Stimulated activated naive B cell treated with anti-CD40 and anti-IgM and Interleukin-4, amounts not matched to agents 10 μg/mL and 1 μg/mL and 100 μg/mL, for 72 hours (primary cell): ENCODE data around the gene COL5A1.
"Not testable (repeated sequence)": the region's sequence is repeated elsewhere in the genome, so short reads cannot be mapped to it uniquely, and the experiment has no call there.

Experiments
- ATAC-seq, 2 donors: fragments of 150-1000 bp; cut with Tn5 transposase; replicated peaks; 2 replicates each; pipeline ENCODE4 v1.10.0; 2021; ENCODE audit warnings: moderate library complexity in 1 of 2
- DNase-seq: peaks from one replicate; pipeline ENCODE4 v3.0.0; 2021
- H3K27ac Mint-ChIP-seq: one replicate; pipeline ENCODE4 v1.8.0; 2022; ENCODE audit warnings: mild to moderate bottlenecking, mixed read lengths
- H3K27me3 Mint-ChIP-seq, 2 donors: one replicate each; pipeline ENCODE4 v1.8.0; 2022; ENCODE audit warnings: mixed read lengths in 2 of 2
- H3K36me3 Mint-ChIP-seq, 2 donors: one replicate each; pipeline ENCODE4 v1.8.0; 2022; ENCODE audit warnings: mixed read lengths in 2 of 2, mild to moderate bottlenecking in 1 of 2
- H3K4me1 Mint-ChIP-seq, 2 donors: one replicate each; pipeline ENCODE4 v1.8.0; 2022; ENCODE audit warnings: mixed read lengths in 2 of 2, mild to moderate bottlenecking in 1 of 2
- H3K4me3 Mint-ChIP-seq, 2 donors: one replicate each; pipeline ENCODE4 v1.8.0; 2022; ENCODE audit warnings: mild to moderate bottlenecking in 2 of 2, mixed read lengths in 2 of 2, moderate library complexity in 1 of 2
- H3K9me3 Mint-ChIP-seq, 2 donors: one replicate each; pipeline ENCODE4 v1.8.0; 2022; ENCODE audit warnings: mixed read lengths in 2 of 2, mild to moderate bottlenecking in 1 of 2

Gene COL5A1

DNA sequence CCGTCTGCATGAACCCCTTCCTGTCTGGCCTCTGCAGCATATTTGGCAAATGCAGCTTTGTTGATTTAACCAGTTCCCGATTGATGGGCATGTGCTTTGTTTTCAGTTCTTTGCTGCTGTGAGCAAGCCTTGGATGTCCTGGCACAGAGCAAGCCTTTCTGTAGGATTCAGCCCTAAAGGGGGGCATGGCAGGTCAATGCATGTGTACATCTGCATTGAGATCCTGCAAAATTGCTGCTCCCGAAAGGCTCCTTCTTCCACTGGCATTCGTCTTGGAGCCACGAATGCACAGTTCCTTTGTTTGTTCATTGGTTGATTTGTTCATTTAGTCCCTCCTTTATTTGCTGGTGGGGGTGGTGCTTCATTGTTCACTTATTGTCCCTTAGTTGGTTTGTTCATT is 34.8 kb downstream of the COL5A1 start:
- DNase-seq (no peak), ATAC-seq (no peak)
- Mint-ChIP-seq H3K36me3 (peaks cover 0 to 2% of the 10 kb centered on the region in 2 donors), H3K27ac (no peak overlapping the region), H3K4me3 (no peak overlapping the region), H3K27me3 (peaks cover 6 to 9% of the 10 kb centered on the region in 2 donors), H3K4me1 (no peaks in the 10 kb centered on the region), H3K9me3 (peaks cover 5% of the 10 kb centered on the region in 2 donors)

DNA sequence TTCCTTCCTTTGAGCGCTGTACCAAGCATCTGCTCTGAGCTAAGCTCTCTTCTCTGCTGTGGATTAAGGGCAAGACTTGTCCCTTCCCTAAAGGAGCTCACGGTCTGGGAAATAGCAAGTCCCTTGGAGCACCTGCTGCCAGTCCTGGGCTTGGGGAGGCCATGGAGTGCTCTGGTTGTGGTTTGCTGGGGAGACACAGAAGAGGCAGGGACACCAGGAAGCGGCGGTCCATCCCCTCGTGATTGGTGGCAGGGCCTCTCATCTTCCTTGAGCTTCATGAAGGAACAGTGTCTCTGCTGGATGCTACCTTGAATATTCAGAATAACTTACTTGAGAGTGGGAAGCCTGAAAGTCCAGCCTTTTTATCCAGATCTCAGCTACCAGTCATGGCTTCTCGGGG is 35.3 kb downstream of the COL5A1 start:
- peaks cover 8 to 9% of the 10 kb centered on the region in 2 donors for H3K27me3 Mint-ChIP-seq
- no peak for DNase-seq
- H3K4me3 Mint-ChIP-seq: no peak overlapping the region
- ATAC-seq: no peak
- H3K36me3 Mint-ChIP-seq: peaks cover 0 to 2% of the 10 kb centered on the region in 2 donors
- peaks cover 5% of the 10 kb centered on the region in 2 donors for H3K9me3 Mint-ChIP-seq
- H3K4me1 Mint-ChIP-seq: no peaks in the 10 kb centered on the region
- H3K27ac Mint-ChIP-seq: no peak overlapping the region

DNA sequence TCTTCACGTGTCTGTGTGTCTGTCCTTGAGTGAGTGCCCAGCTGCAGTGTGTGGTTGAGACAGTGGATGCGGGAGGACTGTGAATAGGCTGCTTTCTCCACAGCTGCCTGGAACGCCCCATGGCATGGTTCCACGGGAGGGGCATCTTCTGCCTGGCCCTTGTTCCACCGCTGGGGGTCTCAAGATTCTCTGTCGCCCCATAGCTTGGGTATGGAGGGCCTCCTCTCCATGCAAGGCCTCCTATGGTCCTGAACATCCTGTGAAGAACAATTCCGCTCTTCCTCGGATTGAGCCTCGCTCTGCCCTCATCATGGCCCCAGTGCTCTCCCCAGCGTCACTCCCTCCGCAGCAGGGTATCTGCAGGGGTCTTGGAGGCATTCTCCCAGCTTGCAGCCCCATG is 36.1 kb downstream of the COL5A1 start:
- Mint-ChIP-seq H3K9me3 (peaks cover 5% of the 10 kb centered on the region in 2 donors), H3K4me1 (no peaks in the 10 kb centered on the region), H3K36me3 (peaks cover 0 to 2% of the 10 kb centered on the region in 2 donors), H3K27ac (no peak overlapping the region), H3K27me3 (peaks cover 9 to 10% of the 10 kb centered on the region in 2 donors), H3K4me3 (no peak overlapping the region)
- DNase-seq (no peak), ATAC-seq (no peak)

DNA sequence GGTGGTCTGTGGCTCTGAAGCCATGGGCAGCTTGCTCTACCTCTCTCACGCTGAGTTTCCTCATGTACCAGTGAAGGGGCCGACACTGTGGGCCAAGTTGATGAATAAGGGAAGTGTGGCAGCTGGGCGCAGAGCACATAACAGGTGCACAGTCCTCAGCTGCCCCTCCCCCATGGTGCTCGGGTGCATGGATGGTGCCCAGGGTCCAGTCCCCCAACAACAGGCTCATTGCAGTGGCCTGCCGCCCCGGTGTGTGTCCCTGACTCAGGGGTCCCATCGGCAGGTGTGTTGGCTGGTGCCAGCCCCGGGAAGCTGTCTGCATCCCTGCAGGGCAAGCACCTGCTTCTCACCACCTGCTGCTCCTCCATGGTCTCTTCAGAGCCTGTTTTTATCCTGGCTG is 36.6 kb downstream of the COL5A1 start:
- DNase-seq: no peak
- Mint-ChIP-seq H3K27me3 (peaks cover 9 to 10% of the 10 kb centered on the region in 2 donors), H3K27ac (no peak overlapping the region), H3K4me1 (no peaks in the 10 kb centered on the region), H3K36me3 (peaks cover 0 to 2% of the 10 kb centered on the region in 2 donors), H3K4me3 (no peak overlapping the region), H3K9me3 (peaks cover 5% of the 10 kb centered on the region in 2 donors)
- no peak for ATAC-seq

DNA sequence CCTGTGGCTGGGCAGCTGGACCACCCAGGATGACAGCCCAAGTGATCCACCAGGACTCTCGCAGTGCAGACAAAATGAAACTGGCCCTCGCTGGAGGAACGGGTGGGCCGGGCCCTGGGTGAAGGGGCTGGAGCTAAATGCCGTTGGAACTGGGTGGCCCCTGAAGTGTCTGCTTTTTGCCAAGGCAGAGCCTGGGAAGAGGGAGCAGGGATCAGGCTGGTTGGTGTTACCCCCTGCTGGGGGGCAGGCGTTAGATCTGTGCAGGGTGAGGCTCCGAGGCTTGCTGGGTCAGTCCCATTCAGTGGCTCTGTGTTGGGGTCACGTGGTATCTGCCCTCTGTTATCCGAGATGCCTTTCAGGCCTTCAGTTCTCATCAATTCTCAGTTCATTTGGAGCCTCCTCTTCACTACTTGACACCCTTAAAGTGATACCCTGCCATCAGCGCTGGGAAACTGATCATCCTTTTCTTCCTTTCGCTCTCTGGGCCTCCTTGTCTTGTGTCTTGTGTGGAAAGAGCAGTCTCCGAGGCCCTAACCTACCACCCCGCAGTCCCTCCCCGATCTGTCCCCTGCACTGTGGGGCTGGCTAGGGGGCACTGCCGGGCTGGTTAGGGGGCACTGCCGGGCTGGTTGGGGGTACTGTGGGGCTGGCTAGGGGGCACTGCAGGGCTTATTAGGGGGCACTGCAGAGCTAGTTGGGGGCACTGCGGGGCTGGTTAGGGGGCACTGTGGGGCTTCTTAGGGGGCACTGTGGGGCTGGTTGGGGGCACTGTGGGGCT is 37.3 kb downstream of the COL5A1 start:
- DNase-seq (no peak), ATAC-seq (no peak)
- Mint-ChIP-seq H3K27me3 (peaks cover 9 to 10% of the 10 kb centered on the region in 2 donors), H3K9me3 (peaks cover 5% of the 10 kb centered on the region in 2 donors), H3K27ac (no peak overlapping the region), H3K36me3 (peaks cover 0 to 2% of the 10 kb centered on the region in 2 donors), H3K4me1 (no peaks in the 10 kb centered on the region), H3K4me3 (no peak overlapping the region)

DNA sequence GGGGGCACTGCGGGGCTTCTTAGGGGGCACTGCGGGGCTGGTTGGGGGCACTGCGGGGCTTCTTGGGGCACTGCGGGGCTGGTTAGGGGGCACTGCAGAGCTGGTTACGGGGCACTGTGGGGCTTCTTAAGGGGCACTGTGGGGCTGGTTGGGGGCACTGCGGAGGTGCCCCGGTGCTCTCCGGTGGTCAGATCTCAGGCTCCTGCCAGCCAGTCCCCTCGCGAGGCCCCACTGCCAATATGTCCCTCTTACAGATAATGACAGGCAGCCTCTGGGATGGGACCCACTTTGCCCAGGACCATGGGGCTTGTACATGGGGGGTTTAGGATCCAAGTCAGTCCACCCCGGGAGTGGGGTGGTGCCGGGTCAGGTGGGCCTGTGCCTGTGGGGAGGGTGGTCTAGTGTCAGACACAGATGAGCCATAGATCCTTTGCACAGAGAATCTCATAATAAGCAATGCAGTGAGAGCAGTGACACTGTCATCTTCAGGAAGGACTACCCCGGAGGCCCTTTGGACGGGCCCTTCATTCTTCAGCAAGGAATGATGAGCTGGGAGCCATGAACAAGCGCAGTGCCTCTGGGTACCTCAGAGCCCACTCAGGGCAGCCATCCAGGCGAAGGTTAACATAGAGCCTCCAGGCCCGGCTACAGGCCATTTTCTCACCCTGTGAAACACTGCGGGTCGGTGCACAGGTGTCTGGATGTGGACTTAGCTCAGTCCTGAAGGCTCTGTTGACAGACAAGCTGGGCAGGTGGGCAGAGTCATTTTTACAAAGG is 38.2 kb downstream of the COL5A1 start:
- no peak for ATAC-seq
- no peak overlapping the region for H3K27ac Mint-ChIP-seq
- peaks cover 7 to 9% of the 10 kb centered on the region in 2 donors for H3K27me3 Mint-ChIP-seq
- no peak for DNase-seq
- no peak overlapping the region for H3K4me3 Mint-ChIP-seq
- peaks cover 5% of the 10 kb centered on the region in 2 donors for H3K9me3 Mint-ChIP-seq
- no peaks in the 10 kb centered on the region for H3K36me3 Mint-ChIP-seq
- no peaks in the 10 kb centered on the region for H3K4me1 Mint-ChIP-seq

DNA sequence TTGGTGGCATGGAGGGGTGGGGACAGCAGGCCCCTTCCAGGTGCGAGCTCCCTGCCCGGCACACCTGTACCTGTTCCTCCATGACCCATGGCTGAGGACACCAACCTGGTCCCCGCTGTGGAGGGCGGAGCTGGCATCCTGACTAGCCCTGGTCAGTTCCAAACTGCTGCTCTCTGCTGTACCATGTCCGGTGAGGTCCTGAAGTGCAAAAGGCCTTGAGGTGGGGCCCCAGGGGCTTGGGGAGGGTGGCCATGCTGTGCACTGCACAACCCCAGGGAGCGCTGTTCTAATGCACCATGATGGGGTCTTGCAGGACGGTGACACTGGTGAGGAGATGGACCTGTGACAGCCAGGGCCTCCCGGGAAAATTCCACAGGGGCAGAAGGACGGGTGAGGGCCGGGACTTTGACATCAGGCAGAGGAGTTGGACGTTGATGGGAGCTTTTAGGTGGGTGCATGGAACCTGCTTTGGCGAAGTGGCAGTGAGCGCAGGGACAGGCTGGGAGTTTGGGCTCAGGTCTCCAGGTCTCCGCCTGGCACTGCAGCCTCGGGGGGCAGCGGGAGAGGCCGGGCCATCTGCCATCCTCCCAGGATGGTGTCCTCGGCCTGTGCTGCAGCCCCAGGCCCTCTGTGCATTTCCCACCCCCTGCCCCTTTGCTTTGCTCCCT is 38.9 kb downstream of the COL5A1 start:
- Mint-ChIP-seq H3K4me1 (no peaks in the 10 kb centered on the region), H3K9me3 (peaks cover 3 to 5% of the 10 kb centered on the region in 2 donors), H3K4me3 (no peak overlapping the region), H3K36me3 (no peaks in the 10 kb centered on the region), H3K27ac (no peak overlapping the region), H3K27me3 (peaks cover 7 to 9% of the 10 kb centered on the region in 2 donors)
- ATAC-seq (no peak), DNase-seq (no peak)

DNA sequence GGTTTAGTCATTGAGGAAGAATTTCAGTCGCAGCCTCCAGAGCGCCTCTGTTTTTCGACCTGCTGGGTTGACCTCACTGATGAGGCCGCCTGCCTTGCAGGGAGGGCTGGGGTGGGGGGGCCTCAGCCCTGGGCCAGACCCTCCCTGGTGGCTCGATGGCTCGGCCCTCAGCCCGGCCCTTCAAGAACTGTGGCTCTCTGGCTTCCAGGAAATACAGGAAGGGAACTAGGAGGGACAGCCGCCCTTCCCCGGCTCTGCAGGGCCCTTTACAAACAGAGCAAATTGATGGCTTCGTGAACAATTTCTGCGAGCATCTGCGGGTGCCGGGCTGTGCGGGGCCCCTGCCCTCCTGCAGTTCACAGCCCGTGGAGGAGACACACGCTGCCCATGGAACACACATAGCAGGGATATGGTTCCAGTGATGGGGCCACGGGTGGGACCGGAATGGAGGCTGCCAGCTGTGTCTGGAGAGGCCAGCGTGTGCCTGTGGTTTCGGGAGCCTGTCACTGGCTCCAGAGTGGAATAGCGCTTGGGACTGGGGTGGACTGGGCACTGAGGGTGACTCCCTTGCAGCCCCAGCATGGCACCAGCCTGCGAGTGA is 39.6 kb downstream of the COL5A1 start:
- no peak overlapping the region for H3K27ac Mint-ChIP-seq
- H3K4me1 Mint-ChIP-seq: no peaks in the 10 kb centered on the region
- no peak for DNase-seq

DNA sequence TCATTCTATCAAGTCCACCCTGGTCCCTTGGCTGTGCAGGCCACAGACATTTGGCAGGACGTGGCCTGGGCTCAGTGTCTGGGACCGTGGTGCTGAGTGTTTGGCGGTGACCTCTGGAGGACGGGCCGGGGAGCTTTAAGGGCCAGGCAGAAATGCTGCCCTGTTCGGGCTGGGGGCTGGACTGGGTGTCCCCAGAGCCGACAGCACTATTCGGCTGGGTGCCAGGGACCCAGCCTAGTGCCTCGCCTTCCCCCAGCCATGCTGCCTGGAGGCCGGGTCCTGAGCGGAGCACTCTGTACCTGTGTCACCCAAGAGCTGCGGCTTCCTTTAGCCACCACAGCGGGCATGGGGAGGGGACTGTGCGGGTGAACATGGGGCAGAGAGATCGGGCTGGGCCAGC is 40.4 kb downstream of the COL5A1 start:
- no peaks in the 10 kb centered on the region for H3K9me3 Mint-ChIP-seq
- no peak overlapping the region for H3K27ac Mint-ChIP-seq
- no peak overlapping the region for H3K4me3 Mint-ChIP-seq

More for the DNA sequence above, 39.6 kb downstream of the COL5A1 start:
- H3K36me3 Mint-ChIP-seq: no peaks in the 10 kb centered on the region
- no peak for ATAC-seq
- H3K4me3 Mint-ChIP-seq: no peak overlapping the region
- H3K27me3 Mint-ChIP-seq: peaks cover 7 to 9% of the 10 kb centered on the region in 2 donors
- peaks cover 3 to 5% of the 10 kb centered on the region in 2 donors for H3K9me3 Mint-ChIP-seq

DNA sequence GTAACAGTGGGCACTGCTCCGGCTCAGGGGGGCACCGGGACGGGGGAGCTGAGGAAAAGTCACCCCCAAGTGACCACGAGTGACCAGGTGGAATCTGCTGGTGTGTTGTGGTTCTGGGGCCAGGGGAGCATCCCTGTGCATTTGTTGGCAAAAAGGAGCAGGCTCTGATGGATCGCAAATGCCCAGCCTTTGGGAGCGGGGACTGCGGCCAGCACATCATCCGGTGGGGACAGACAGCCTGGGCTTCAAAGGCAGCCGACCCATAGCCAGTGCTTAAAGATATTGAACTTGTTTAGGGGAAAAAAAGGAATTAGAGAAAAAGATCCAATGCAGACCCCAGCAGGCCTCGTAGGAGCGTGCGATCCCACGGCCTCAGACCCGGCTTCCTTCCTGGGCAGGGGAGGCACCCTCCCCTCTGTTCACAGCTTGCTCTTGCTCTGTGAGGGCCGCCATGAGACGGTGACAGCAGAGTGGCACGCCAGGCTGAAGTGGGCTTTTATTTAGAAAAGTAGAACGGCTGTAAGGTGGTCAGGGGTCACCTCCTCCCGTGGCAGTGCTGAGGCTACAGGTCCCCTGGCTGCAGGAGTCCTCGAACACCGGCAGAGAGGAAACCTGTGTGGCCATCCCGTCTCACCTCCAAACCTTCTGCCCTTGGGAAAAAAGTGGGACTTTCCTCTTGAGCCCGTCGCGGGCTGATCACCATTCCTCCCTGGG is 41.2 kb downstream of the COL5A1 start:
- ATAC-seq (no peak), DNase-seq (no peak)
- H3K4me3 Mint-ChIP-seq: no peak overlapping the region
- H3K36me3 Mint-ChIP-seq: no peaks in the 10 kb centered on the region
- no peaks in the 10 kb centered on the region for H3K9me3 Mint-ChIP-seq
- peaks cover 5 to 7% of the 10 kb centered on the region in 2 donors for H3K27me3 Mint-ChIP-seq
- no peak overlapping the region for H3K27ac Mint-ChIP-seq
- H3K4me1 Mint-ChIP-seq: no peaks in the 10 kb centered on the region

More for the DNA sequence above, 40.4 kb downstream of the COL5A1 start:
- Mint-ChIP-seq H3K4me1 (no peaks in the 10 kb centered on the region), H3K27me3 (peaks cover 7 to 9% of the 10 kb centered on the region in 2 donors), H3K36me3 (no peaks in the 10 kb centered on the region)
- DNase-seq (no peak), ATAC-seq (no peak)

DNA sequence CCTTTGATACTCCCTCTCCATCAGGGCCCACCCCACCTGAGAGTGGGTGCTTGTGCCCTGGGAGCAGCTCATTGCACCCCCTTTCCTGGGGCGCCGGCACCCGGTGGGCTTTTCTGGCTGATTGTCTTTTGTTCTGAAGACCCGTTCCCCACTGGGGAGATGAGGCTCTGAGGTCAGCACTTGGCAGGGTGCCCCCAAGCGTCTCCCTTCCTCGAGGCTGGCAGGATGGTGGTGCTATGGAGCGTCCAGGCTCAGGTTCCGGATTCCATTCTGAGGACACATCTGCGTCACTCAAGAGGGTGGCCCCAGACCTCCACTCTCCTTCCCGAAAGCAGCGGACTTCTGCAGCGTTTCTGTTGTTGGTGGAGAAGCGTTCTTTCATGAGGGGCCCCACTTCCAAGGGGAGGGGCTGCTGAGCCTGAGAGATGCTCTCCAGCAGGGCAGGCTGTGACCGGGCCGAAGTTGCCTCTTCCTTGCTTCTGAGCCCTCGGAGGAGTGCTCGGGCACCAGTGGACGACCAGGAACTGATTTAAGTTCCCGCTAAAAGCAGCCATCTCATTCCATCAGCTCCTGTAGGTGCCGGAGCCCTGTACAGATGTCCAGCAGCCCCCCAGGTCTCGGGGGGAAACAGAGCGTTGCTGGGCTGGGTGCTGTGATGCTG is 42.2 kb downstream of the COL5A1 start:
- Mint-ChIP-seq H3K9me3 (no peaks in the 10 kb centered on the region), H3K27ac (no peak overlapping the region), H3K4me3 (no peak overlapping the region), H3K27me3 (peaks cover 0 to 4% of the 10 kb centered on the region in 2 donors), H3K4me1 (no peaks in the 10 kb centered on the region), H3K36me3 (no peaks in the 10 kb centered on the region)
- no peak for DNase-seq
- ATAC-seq: no peak

DNA sequence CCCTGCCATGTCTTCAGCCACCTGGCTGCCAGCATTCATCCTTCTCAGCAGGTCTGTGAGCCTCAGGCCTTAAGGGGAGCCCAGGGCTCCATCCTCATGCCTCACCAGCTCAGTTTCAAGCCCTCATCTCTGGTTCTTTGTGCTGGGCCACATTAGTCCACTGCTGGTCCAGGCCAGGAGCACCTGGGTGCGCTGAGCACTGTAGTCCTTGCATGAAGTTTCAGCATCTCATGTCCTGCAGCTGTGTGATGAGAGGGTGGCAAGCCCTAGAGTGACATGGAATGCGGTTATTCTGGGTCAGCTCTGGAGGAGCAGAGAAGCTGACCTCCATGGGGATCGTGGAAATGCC is 42.7 kb downstream of the COL5A1 start:
- DNase-seq (no peak), ATAC-seq (no peak)
- no peak overlapping the region for H3K27ac Mint-ChIP-seq
- H3K4me1 Mint-ChIP-seq: no peaks in the 10 kb centered on the region
- H3K36me3 Mint-ChIP-seq: no peaks in the 10 kb centered on the region
- H3K27me3 Mint-ChIP-seq: peaks cover 0 to 4% of the 10 kb centered on the region in 2 donors
- no peak overlapping the region for H3K4me3 Mint-ChIP-seq
- no peaks in the 10 kb centered on the region for H3K9me3 Mint-ChIP-seq

DNA sequence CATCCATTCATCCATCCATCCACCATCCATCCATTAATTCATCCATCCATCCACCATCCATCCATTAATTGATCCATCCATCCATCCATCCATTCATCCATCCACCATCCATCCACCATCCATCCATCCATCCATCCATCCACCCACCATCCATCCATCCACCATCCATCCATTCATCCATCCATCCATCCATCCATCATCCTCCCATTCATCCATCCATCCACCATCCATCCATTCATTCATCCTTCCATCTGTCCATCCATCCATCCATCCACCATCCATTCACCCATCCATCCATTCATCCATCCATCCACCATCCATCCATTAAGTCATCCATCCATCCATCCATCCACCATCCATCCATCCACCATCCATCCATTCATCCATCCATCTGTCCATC is 43.3 kb downstream of the COL5A1 start:
- H3K27me3 Mint-ChIP-seq, H3K27ac Mint-ChIP-seq, ATAC-seq, H3K4me1 Mint-ChIP-seq, H3K9me3 Mint-ChIP-seq, H3K4me3 Mint-ChIP-seq, DNase-seq, H3K36me3 Mint-ChIP-seq: not testable (repeated sequence)
